Kidney glomerular epithelial cell (primary cell): ENCODE measurements around the gene JADE2.

Experiments used
- DNase-seq: peaks from one replicate; lab custom pipeline; 2025; lab: John Stamatoyannopoulos, UW

JADE2 gene

DNA sequence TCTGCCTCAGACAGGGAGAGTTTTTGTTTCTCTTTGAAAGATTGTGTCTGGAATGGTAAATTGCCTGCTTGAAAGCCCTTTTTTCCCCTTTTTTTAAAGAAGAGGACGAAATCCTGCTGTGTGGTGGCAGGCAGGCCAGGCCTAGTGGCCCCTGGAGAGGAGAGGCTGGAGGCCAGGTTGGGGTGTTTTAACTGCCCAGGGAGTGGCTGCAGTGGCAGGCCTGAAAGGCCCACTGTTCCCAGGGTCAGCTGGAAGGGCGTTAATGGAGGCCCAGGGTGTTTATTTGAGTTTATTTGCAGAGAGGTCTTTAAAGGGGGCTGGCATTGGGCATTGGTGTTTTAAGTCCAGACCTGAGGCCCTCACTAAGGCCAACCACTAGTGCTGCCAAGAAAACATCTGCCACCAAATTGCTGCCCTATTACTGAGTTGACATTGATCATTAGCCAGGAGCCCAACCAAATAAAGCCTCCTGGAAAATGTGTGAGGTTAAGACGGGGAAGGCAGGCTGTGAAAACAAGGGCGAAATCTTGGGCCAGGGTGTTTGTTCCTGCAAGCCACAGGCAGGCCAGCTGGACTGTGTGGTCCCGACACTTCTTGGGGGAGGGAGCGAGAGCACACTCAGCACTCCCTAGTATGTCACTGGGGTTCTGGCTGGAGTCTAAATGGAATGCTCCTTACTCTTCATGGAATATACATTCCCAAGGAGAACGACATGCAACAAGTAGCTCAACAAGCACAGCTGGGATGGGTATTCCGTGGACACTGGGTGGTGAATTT, 5.0 kb downstream of the JADE2 start:
- no peak for DNase-seq

DNA sequence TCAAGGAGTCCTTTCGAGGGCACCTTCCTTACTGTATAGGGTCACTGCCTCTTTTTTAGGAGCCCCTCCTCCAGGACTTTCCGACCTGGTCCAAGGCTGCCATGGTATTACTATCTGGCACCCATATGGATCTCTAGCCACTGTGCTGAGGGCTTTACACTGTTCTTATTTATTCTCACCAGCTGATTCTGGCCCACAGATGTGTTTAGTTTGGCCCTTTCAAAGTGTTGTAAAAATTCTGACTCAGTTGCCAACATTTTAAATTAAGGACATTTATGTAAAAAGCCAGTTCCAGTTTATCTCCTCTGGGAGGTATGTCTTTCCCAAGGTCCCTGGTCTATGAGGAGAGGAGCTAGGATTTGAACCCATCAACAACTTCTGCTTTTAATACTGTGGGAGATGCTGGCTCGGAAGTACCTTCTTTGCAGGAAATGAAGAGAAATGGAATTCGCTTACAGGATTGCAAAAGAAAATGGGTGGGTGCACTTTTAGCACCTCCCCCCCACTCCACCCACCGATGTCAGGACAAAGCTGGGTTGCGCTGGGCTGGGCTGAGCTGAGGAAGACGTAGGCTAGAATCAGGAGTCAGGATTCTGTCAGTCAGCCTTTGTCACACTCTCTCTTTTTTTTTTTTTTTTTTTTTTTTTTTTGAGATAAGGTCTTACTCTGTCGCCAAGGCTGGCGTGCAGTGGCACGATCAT, 7.8 kb downstream of the JADE2 start:
- no peak for DNase-seq

DNA sequence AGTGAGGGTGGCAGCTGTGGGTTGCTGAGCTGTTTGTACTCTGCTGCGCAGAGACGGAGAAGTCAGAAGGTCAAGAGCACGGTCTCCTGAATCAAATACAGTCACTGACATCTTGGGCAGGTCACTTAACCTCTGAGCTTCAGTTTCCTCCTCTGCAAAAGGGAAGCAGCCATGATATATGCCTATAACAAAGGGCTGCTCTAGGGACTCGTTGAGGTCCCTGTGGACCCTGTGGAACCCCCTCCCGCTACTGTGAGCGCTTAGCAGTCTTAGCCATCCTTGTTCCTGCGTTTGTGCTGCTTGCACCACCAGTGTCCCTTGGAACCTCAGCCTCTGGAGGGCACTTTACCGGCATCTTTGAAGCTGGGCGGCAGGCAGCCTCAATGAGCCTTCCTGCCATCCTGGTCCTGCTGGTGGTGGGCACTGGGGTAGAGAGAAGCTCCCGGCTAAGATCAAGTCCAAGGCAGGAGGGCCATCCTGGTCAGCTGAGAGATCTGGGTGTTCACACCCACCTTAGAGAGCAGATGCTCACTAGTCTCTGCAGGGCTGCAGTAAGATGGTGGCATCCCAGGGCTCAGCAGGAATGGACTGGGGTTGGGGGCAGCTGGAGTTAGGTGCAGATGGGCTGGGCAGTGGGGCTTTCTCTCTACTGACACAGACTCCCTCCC, 8.7 kb downstream of the JADE2 start:
- no peak for DNase-seq

DNA sequence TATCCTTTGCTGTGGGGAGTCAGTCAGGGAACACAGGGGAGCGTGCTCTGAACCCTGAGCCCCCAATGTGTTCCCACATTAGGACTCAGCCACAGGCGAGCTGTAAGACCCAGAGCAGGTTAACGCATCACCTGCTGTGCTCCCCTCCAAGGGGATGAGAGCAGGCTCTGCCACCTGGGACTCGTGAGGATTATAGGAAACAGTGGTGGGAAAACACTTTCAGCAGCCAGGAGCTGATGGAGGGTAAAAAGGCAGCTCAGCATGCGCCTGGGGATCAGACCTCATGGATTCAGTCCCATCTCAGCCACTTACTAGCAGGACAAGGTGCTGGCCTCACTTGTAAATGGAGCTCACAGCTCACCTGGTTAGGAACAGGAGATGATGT, 9.2 kb downstream of the JADE2 start:
- DNase-seq, result no peak

DNA sequence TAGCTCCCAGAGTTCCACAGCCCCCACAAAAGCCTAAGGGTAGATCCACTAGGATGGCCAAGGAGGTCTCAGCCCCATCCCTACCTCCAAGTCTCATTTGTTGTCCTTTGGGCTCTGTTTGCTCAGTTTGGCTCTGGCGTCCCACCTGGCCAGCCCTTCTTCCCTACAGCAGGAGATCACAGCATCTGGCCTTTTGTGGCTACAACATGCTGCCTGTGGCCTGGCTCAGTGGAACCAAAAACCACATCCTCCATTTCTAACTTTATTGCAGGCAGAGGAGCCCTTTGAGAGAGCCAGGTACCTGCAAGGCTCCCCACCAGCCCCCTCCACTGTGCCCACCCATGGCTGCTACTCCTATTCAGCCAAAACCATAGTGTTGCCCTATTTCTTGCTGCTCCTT, 11.4 kb downstream of the JADE2 start:
- no peak for DNase-seq

DNA sequence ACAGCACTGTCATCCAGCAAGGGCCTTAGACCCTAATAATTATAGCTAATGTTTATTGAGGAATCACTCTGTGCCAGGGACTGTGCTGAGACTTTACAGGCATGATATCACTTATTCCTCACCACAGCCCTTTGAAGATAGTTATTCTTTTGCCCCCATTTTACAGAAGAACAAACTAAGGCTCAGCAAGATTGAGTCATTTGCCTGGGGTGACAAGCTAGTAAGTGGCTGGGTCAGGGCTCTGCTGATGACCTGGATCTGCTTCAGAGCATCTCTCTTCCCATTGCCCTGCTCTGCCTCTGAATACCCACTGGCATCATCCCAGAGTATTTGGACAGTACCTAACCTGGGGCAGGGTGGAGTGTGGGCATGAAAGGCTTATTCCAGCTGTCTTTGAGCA, 11.8 kb downstream of the JADE2 start:
- no peak for DNase-seq

DNA sequence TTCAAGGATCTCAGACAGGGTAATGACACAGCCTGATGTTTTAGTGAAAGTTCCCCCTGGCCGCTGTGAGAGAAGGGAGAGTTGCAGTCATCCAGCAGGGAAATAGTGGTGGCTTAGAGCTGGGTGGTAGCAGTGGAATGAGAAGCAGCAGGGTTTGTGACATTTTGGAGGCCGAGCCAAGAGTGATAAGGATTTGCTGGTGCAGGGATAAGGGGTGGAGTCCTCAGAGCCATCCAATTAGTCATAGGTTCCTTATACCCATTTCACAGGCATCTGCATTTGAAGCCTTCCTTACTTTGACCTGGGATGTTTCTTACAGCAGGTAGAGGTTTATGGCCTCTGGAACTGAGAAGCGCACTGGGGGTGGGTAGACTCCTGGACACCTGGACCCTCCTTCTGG, 12.8 kb downstream of the JADE2 start:
- no peak for DNase-seq

DNA sequence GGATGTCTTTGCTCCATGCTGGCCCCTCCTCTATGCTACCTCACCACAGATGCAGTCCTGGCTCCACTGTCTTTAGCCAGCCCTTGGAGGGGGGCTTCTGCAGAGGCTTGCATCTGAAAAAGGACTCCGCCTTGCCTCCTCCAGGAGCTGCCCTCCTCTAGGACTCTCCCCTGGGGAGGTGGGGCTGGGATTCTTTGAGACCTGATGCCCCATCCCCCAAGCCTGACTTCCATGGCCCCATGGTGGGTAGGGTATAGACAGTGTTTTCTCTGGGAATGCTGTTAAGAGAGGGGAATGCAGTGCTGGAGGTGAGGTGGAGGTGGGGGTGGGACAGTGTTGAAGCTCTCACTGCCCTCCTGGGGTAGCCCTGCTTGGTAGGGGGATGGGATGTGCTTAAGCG, 14.3 kb downstream of the JADE2 start:
- DNase-seq, result no peak

DNA sequence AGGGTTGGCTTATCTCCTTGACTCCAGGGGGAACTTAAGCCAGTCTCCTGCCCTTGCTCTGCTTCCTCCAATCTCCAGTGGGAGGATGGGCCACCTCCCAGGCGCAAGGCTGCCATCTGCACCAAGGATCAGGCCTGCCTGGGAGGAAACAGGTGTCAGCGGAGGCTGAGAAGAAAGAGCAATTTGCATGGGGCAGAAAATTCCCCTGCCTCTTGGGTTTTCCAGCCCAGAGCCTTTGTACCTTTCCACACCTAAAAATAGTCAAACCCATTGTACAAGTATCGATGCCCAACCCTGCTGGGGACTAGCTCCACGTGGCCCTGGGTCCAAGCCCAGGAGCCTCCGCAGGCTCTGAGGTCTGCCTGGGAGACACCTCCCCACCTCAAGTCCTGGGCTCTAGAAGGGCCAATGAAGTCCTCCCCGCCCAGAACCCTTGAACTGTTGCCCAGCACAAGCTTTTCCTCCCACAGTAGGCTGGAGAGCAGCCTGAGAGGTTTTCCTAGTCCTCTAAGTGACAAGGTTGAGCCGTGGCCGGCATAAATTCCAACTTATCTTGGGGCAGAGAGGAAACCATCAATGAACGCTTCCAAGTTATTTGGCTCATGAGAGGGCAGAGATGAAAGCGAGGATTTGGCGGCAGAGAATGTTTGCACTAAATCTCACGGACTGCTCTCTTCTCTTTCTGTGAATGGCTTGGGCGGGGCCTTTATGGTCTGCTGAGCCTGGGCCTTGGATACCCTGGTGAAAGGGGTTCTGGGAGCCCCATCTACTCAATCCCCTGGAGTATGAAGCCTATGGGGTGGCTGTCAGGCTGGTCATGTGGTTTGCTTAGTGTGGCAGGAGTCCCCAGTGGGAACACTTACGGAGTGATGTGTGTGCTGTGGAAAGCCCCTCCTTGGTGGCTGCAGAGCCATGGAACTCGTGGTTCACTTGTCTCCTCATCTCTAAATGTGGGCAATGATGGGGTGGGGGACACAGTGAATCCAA, 15.6 kb downstream of the JADE2 start:
- DNase-seq, result no peak

DNA sequence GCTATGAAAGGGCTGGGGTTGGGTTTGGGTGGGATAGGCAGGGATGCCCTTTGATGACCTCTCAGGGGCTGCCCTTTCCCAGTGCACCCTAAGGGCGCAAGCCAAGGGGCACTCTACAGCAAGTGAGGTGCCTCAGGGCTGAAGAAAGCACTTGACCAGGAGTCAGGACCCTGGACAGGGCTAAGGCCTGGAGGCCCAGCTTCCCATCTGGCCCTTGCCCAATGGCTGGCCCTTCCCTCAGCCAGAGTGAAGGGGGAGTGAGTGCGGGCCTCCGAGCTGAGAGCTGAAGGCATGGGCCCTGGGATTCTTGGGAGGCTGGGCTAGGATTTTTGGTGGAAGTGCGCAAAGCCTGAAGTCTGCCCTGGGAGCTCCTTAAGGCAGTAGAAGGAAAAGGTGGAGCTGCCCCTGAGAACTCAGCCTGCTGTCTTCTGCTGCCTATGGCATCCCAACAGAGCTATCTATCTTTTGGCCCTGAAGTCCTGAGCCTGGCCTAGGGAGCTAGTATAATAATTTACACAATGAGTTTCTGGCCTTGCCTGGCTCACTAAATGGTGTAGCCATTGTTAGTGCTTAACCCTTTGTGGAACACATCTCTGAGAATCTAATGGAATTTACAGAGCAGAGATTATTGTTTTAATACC, 16.4 kb downstream of the JADE2 start:
- no peak for DNase-seq

DNA sequence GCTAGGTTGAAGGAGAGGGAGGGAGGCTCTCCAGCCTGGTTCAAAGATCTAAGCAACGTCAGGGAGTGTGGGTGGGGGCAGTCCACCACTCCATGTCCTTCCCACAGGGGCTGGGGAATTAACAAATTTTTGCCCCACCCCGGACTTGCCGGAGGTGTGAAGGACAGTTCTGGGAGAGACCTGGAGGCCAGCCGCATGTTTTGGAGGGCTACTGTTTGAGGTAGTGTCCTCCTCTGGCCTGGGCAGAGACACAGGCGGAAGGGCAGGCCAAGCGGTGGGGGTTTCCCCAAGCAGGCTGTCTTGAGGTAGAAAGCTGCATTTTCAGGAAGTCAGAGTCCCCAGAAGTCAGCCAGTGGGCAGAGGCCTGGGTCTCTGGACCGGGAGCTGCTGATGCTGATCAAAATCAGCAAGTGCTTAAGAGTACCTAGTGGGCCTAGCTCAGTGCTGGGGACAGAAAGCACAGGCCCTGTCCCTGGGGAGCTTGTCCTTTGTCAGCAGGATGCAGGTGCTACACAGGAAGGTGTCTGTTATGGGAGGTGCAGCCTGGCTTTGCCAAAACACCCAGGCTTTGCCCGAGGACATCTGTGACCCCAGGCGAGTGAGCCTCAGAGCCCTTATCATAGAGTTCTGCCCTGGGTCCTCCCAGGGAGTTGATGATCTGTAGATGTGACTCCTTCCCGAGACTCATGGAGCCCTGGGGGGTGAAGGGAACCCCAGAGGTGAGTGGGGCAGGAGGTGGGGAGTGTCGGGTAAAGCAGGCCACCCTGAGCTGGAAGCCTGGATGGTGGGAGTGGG, 18.5 kb downstream of the JADE2 start:
- no peak for DNase-seq

DNA sequence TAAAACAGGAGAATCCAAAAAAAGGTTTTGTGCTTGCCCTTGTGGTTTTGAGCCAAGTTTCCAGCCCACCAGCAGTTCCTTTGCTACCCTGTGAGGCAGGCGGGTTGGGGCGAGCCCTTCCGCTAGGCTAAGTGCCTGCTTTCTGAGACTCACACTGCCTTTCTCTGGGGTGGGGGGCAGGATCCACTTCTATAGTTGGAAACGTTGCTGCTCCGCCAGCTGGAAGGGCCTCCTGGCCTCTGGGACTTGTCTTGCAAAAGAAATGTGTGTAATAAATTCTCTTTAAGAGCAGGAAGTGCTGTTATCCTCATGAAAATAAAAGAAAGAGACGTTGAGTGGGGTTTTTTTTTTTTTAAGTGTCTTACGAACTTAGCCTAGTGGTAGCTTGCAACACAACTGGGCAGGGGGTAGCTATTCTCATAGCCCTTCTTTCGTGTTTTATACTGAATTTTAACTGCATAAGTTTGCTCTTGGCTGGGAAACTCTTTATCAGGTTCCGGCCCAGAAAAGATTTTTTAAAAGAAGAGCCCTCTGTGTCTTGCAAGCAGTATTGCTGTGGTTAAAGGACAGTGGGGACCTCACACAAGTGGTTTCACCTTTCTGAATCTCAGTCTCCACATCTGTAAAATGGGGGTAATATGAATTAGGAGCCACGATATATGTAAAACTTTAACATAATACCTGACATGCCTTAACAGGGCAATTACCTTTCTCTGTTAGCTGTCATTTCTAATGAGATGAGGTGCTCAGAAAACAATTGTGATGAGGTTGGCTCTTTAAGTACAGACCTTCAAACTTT, 19.8 kb downstream of the JADE2 start:
- DNase-seq, result no peak

DNA sequence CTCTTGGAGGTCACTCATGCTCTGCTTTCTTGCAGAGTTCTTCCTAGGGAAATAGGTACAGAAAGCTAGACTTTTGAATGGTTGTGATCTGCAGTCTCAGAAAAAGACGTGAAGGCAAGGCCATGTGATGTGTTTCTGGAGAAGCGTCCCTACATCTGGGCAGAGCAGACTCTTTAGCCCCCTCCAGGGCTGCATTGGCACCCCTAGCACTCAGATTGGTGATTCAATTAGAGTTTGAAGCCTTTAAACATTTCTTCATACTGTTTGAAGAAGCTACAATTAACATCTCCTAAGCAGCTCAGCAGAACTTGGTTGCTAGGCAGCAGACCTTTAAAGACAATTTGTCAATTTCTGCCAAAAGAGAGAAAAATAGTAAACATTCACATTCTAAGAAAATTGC, 21.6 kb downstream of the JADE2 start:
- no peak for DNase-seq

DNA sequence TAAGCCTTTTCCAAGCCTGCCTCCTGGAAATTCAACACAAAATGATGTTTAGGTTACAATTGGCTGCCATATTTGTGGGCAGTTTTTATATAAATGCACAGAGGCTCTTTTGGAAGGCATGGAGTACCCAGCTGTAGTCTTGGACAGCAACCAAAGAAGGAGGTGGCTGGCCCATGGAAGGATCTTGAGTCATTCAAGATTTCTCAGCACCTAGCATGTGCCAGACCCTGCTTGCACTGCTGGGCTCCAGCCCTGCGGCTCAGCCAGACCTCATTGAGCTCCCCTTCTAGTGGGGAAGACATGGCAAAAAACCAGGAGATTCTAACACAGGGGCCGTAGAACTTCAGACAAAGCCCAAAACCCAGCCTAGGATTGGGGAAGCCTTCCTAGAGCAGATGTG, 22.1 kb downstream of the JADE2 start:
- no peak for DNase-seq

DNA sequence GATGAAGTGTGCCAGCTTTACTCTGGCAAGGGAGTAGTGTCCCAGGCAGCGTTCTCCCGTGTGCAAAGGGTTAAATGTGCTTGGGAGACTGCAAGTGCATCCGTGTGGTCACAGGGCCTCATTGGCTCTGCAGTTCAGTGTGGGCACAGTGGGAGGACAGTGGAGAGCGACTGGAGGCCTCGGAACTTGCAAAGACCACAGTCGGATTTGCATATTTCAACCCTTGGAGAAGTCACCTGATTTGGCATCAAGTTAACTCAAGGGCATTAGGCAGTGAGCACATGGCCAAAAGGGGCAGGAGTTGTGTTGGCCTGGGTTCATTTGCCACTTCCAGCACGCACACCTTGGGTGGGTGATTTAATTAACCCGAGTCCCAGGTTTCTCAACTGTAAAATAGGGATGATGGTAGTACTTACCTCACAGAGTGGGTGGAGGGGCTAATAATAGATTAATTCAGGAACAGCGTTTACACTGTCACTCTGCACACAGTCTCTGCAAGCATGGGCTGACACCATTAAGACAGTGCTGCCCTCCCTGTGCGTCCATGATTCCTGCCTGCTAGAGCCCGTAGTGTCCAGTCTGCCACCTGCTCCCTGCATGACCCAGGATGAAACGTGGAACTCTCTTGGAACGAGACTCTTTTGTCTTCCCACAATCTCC, 22.7 kb downstream of the JADE2 start:
- DNase-seq, result no peak

DNA sequence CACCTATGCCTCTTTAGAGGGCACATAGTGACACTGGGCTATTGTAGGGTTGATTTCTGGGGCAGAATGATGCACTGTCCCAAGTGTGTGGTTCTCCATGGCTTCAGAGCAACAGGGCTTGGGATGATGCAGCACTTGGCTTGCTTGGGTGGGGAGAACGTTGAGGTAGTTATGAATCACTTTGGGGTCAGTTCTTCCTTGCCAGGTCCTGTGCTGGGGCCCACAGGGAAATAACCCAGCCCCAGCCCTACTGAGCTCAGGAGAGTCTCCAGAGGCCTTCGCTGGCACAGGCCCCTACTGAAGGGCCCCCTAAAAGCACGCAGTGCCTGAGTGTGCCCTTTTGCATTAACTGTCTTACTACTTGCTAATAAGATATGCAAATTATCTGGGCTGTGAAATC, 24.2 kb downstream of the JADE2 start:
- DNase-seq, result no peak

DNA sequence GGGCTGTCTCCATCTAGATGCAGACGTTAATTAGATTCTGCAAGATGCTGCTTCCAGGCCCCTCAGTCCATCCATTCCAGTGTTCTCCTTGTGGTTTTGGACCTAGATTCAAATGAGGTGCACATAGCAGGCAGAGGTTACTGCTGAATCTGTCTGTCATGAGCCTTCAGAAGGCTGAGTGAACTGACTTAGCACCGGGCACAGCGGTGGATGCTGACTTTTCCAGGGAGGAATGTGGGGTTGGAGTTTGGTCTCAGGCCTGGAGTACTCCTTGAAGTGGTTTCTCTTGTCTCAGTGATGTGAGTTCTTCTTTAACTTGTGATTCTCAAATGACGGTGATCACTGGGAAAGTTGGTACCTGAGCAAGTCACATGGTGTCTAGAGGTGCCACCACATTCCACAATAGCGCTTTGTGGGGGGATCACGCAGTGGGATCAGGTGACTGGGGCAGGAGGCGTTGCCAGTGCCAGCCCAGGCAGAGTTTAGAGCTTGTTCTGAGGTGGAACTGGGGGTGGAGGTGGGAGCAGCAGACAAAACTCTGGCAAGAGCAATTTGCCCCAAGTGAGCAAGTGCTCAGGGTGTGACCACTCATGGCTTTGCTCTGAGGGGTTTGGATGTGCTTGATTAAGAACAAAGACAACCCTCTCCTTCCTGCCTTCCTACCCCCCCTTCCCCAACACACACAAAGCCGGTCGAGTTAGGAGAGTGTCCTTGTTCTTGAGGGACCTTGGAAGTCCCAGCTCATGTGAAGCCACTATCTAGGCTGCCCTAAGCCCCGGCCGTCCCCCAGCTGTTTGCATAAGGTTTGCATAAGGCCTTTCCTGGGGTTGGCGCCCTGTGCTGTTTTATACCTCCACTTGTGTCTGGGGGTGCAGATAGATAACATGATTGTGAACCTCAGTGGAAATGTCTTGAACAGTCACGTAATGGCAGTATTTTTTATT, 25.1 kb downstream of the JADE2 start:
- no peak for DNase-seq

DNA sequence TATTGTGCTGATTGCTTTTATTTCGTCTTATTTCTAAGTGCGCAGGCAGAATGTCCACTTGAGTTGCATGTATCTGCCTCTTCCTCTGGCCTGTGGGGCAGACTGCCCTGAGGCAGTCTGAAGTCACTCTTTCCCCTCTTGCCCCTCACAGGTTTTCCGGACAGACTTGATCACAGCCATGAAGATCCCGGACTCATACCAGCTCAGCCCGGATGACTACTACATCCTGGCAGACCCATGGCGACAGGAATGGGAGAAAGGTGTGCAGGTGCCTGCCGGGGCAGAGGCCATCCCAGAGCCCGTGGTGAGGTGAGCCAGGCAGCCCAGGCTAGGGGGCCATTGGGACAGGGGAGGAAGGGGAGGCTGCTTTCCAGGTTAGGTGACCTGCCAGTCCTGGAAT, 26.4 kb downstream of the JADE2 start:
- DNase-seq, result no peak
